ENCODE data around the gene SHFL.

The SHFL gene

DNA sequence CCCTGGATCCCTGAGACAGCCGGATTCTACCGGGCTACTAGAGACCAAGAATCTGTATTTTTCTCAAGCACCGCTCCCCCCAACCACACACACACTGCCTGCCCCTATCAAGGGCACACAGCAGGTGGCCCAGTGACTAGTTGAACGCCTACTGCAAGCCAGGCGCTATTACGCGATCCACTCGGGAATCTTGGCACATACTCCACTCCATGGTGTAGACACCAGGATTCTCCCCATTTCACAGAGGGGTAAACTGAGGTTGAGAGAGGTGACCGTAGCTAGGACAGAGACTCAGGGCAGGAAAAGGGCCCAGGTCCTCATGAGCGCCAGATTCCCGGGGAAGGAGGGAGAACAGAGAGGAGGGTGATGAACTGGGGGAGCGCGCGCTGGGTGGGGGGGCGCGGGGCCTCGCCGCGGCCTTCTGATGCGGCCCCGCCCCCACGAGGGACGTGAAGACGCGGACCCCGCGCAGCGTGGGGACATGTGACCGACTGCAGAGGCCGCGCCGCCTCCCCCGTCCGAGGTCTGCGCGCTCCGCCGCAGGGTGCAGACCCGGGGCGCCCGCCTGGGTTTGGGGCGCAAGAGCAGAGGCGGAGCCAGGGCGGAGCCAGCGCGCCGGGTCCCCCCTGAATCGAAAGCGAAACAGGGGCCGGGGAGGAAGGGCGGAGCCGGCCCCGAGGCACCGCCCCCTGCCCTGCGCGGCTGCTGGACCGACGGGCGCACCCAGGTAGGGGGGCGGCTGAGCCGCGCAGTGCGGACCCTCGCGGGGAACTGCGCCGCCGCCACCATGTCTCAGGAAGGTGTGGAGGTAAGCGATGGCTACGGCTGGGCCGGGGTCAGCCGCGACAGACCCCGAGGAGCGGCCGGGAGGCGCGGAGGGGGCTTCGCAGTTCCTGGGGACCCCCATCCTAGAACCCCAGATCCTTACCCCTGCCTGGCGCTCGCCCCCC, at the start of gene SHFL:
SHFL (plus strand) TSS at position 677 of the 950 bp plus-strand sequence; CDS start at position 788, 111 bp downstream.
- H3K27me3 ChIP-seq (ENCODE audit: insufficient read depth, low read length): no peaks in the 10 kb centered on the region
- peaks cover 14% of the 10 kb centered on the region for H3K79me2 ChIP-seq (ENCODE audit: control insufficient read depth, insufficient read depth, low read length, unreplicated experiment)
- peak within 1 kb of the TSS; percentile 99 for H3K4me3 ChIP-seq (ENCODE audit: low read depth, low read length)
- H2AFZ ChIP-seq (ENCODE audit: low read length, unreplicated experiment): peak within 1 kb of the TSS; percentile 68
- no peaks in the 10 kb centered on the region for H3K4me1 ChIP-seq (ENCODE audit: control insufficient read depth, insufficient read depth, low read length, unreplicated experiment)
- peaks cover 17% of the 10 kb centered on the region; the same call in 1 of the 2 replicates for H3K36me3 ChIP-seq (ENCODE audit: insufficient read depth, low read length)
- H3K27ac ChIP-seq (ENCODE audit: low read depth, low read length): peak within 1 kb of the TSS; percentile 63

DNA sequence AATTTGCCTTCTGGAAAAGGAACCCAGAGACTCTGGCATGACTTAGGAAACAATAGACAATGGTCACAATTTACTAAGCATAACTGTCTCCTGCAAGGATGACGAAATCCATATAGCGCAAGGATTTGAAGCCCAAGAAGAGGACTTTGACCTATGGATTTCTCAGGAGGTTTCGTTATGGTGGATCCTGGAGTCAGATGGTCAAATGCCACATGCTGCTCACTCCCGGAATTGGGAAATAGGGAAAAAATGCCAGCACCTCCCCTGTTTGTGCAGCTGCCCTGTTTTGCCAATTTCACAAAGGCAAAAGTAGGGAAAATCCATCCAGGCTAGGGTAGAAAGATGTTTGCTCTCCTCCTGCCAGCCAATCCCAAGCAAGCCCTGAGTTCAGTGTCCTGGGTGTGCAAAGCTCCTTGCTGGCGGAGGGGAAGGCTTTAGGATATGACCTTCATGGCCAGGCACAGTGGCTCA, 49.5 kb upstream of the SHFL start:
- H3K79me2 ChIP-seq (ENCODE audit: control insufficient read depth, insufficient read depth, low read length, unreplicated experiment): no peaks in the 10 kb centered on the region
- H3K27ac ChIP-seq (ENCODE audit: low read depth, low read length): no peak overlapping the region
- no peaks in the 10 kb centered on the region for H3K4me1 ChIP-seq (ENCODE audit: control insufficient read depth, insufficient read depth, low read length, unreplicated experiment)
- H3K36me3 ChIP-seq (ENCODE audit: insufficient read depth, low read length): no peaks in the 10 kb centered on the region
- no peak overlapping the region for H2AFZ ChIP-seq (ENCODE audit: low read length, unreplicated experiment)
- H3K4me3 ChIP-seq (ENCODE audit: low read depth, low read length): no peak overlapping the region
- peaks cover 51% of the 10 kb centered on the region for H3K27me3 ChIP-seq (ENCODE audit: insufficient read depth, low read length)

DNA sequence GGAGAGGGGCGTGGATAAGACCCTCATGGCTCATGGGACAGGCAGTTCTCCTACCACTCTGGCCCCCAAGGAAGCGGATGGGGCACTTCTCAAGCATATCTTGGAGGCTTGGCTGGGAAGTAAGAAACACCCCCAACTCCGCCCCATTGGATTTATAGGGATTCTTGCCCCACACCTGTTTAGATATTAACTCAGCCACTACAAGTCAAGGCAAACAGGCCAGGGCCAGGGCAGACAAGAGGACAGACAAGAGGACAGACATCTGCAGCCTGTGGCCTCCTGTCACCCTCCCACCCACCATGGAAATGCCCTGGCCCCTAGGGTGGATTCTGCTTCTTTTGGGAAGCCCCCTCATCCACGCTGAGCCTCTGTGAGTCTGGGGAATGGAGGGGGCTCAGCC, 48.8 kb upstream of the SHFL start:
- Histone ChIP-seq H3K79me2 (ENCODE audit: control insufficient read depth, insufficient read depth, low read length, unreplicated experiment) (no peaks in the 10 kb centered on the region), H3K4me1 (ENCODE audit: control insufficient read depth, insufficient read depth, low read length, unreplicated experiment) (no peaks in the 10 kb centered on the region), H3K27ac (ENCODE audit: low read depth, low read length) (no peak overlapping the region), H2AFZ (ENCODE audit: low read length, unreplicated experiment) (no peak overlapping the region), H3K36me3 (ENCODE audit: insufficient read depth, low read length) (no peaks in the 10 kb centered on the region), H3K27me3 (ENCODE audit: insufficient read depth, low read length) (peaks cover 46% of the 10 kb centered on the region), H3K4me3 (ENCODE audit: low read depth, low read length) (no peak overlapping the region)

DNA sequence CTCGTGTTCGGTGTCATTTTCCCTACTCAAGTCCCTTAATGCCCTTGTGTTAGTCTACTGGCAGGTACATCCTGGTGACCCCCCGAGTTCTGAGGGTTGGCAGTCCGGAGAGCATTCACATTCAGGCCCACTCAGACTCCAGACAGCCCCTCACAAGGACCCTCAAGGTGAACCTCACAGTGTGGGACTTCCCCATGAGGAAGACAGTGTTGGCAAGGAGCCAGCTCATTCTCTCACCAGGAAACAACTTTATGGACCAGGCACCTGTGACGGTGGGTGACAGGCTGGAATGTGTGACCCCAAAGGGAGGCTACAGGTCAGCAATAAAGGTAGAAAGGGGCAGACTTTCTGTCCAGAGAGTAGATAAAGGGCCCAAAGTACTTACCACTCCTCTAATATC, 48.3 kb upstream of the SHFL start:
- Histone ChIP-seq H3K4me1 (ENCODE audit: control insufficient read depth, insufficient read depth, low read length, unreplicated experiment) (no peaks in the 10 kb centered on the region), H3K27ac (ENCODE audit: low read depth, low read length) (no peak overlapping the region), H3K36me3 (ENCODE audit: insufficient read depth, low read length) (no peaks in the 10 kb centered on the region), H3K27me3 (ENCODE audit: insufficient read depth, low read length) (peaks cover 42% of the 10 kb centered on the region), H2AFZ (ENCODE audit: low read length, unreplicated experiment) (no peak overlapping the region), H3K4me3 (ENCODE audit: low read depth, low read length) (no peak overlapping the region), H3K79me2 (ENCODE audit: control insufficient read depth, insufficient read depth, low read length, unreplicated experiment) (no peaks in the 10 kb centered on the region)

DNA sequence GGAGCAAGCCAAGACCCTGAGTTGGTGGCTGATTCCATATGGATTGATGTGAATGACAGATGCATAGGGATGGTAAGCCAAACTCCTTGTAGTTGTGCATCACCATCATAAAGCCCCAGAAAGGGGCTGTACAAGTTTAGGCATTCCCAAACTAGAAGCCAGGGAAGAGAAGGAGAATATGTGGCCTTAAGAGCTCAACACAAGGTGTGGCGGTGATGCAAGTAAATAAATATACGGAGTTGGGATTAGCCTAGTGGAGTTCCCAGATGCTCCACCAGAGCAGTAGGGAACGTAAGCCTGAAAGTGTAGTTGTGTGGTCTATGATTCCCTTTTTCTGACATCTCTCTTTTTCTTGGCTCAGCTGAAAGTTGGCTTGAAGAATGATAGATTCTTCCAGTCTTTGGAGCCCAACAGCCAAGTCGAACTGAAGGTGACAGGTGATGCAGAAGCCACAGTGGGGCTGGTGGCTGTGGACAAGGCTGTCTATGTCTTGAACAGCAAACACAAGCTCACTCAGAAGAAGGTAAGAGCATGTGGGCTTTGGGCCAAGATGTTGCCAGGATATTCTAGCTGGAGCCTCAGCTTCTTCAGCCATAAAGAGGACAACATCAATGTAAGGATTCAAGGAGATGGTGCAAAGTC, 42.7 kb upstream of the SHFL start:
- Histone ChIP-seq H3K36me3 (ENCODE audit: insufficient read depth, low read length) (no peaks in the 10 kb centered on the region), H3K27ac (ENCODE audit: low read depth, low read length) (no peak overlapping the region), H3K79me2 (ENCODE audit: control insufficient read depth, insufficient read depth, low read length, unreplicated experiment) (no peaks in the 10 kb centered on the region), H2AFZ (ENCODE audit: low read length, unreplicated experiment) (no peak overlapping the region), H3K4me1 (ENCODE audit: control insufficient read depth, insufficient read depth, low read length, unreplicated experiment) (no peaks in the 10 kb centered on the region), H3K27me3 (ENCODE audit: insufficient read depth, low read length) (0 out of 2 replicates have a peak, but pooled peaks cover 6% of the 10 kb centered on the region), H3K4me3 (ENCODE audit: low read depth, low read length) (no peak overlapping the region)

DNA sequence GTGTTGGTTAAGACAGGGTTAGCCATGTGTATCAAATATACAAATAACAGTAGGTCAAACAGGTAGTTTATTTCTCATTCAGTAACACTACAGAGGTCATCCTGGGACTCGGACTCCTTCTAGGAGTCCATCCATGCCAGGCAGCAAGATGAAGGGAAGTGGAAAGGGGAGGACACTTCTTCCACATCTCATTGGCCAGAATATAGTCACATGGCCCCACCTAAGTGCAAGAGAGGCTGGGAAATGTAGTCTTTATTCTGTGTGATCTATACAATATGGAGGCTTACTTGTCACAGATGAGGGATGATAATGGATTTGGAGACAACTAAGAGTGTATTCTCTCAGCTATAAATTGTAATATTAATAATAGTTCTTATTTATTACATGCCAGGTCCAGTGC, 41.7 kb upstream of the SHFL start:
- Histone ChIP-seq H2AFZ (ENCODE audit: low read length, unreplicated experiment) (no peak overlapping the region), H3K36me3 (ENCODE audit: insufficient read depth, low read length) (no peaks in the 10 kb centered on the region), H3K4me3 (ENCODE audit: low read depth, low read length) (no peak overlapping the region), H3K4me1 (ENCODE audit: control insufficient read depth, insufficient read depth, low read length, unreplicated experiment) (no peaks in the 10 kb centered on the region), H3K79me2 (ENCODE audit: control insufficient read depth, insufficient read depth, low read length, unreplicated experiment) (no peaks in the 10 kb centered on the region), H3K27me3 (ENCODE audit: insufficient read depth, low read length) (no peaks in the 10 kb centered on the region), H3K27ac (ENCODE audit: low read depth, low read length) (no peak overlapping the region)

DNA sequence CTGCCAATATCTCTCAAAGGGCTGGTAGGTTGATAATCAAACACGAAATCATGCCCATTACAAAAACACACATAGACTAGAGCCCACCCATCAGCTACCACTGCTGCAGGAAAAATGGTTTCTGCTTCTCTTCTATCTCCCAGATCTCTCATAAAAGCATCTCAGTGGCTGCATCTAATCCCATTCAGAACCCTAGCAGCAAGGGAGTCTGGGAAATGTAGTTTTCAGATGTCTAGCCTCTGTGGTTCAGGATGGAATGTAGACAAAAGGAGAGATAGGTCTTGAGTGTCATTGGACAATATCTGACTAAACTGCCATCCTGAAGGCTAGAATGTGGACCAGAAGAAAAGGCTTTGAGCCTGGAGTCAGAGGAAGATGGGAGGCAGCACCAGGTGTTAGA, 40.7 kb upstream of the SHFL start:
- Histone ChIP-seq H3K4me1 (ENCODE audit: control insufficient read depth, insufficient read depth, low read length, unreplicated experiment) (no peaks in the 10 kb centered on the region), H3K27me3 (ENCODE audit: insufficient read depth, low read length) (no peaks in the 10 kb centered on the region), H3K79me2 (ENCODE audit: control insufficient read depth, insufficient read depth, low read length, unreplicated experiment) (no peaks in the 10 kb centered on the region), H3K36me3 (ENCODE audit: insufficient read depth, low read length) (no peaks in the 10 kb centered on the region), H3K4me3 (ENCODE audit: low read depth, low read length) (no peak overlapping the region), H3K27ac (ENCODE audit: low read depth, low read length) (no peak overlapping the region), H2AFZ (ENCODE audit: low read length, unreplicated experiment) (no peak overlapping the region)

DNA sequence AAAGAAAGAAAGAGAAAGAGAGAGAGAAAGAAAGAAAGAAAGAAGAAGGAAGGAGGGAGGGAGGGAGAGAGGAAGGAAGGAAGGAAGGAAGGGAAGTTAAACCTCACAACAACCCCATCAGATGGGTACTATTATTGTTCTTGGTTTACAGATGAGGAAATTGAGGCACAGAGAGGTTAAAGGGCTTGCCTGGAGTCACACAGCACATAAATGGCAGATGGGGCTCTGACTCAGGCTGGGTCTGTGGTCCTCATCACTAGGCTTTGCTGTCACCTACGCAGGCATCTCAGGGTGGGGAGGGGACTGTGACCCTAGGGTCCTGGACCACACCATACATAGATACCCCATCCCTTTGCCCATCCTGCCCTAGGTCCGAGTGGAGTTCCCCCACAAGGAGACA, 36.5 kb upstream of the SHFL start:
- Histone ChIP-seq H3K27ac (ENCODE audit: low read depth, low read length) (no peak overlapping the region), H3K4me1 (ENCODE audit: control insufficient read depth, insufficient read depth, low read length, unreplicated experiment) (no peaks in the 10 kb centered on the region), H3K79me2 (ENCODE audit: control insufficient read depth, insufficient read depth, low read length, unreplicated experiment) (no peaks in the 10 kb centered on the region), H3K36me3 (ENCODE audit: insufficient read depth, low read length) (no peaks in the 10 kb centered on the region), H3K4me3 (ENCODE audit: low read depth, low read length) (no peak overlapping the region), H3K27me3 (ENCODE audit: insufficient read depth, low read length) (no peaks in the 10 kb centered on the region), H2AFZ (ENCODE audit: low read length, unreplicated experiment) (no peak overlapping the region)

DNA sequence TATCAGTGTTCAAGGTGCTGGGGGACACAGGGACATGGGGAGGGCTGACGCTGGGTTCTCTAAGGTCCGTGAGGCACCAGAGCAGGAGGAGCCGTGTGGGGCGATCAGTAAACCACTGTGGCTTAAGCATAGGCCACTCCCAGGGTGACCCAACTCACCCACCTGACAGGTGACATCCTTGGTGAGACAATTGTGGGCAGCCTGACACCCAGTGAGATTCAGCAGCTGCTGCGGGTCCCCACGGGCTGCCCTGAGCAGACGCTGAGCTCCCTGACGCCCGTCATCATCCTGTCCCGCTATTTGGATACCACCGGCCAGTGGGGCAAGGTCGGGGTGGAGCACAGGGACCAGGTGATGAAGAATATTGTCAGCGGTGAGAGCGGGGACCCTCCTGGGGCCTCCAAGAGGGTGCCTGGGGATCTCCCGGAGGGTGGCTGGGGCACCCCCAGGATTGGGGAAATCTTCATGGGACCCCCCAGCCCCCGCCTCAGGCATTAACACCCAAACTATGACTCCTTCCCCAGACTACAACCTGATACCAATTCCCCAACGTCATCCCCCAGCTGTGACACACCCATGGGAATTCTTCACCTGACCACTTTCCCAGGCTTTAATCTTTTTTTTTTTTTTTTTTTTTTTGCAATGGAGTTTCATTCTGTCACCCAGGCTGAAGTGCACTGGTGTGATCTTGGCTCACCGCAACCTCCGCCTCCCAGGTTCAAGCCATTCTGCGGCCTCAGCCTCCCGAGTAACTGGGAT, 33.3 kb upstream of the SHFL start:
- H2AFZ ChIP-seq (ENCODE audit: low read length, unreplicated experiment): no peak overlapping the region
- H3K27ac ChIP-seq (ENCODE audit: low read depth, low read length): no peak overlapping the region
- 0 out of 2 replicates have a peak, but pooled peaks cover 2% of the 10 kb centered on the region for H3K27me3 ChIP-seq (ENCODE audit: insufficient read depth, low read length)

DNA sequence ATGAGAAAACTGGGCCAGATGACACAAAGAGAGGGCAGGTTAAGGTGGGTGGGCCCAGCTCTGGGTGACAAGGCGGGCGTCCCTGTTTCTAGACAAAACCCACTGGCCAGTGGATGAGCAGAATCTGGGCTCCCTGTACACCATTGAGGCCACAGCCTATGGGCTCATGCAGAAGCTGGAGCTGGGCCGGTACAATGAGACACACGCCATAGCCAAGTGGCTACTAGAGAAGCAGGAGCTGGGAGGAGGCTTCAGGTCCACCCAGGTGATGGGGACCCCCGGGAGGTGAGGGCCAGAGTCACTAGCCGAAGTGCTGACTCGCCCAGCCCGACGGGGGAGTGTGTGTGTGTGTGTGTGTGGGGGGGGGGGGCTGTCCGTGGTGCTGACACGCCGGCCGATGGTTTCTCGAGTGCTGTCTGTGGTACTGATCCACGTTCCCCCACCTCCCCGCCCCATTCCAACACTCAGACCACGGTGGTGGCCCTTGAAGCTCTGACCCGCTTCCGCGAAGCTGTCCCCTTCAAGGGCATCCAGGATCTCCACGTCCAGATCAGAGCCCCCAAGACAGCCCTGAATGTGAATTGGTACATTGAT, 24.3 kb upstream of the SHFL start:
- Histone ChIP-seq H3K4me3 (ENCODE audit: low read depth, low read length) (no peak overlapping the region), H3K79me2 (ENCODE audit: control insufficient read depth, insufficient read depth, low read length, unreplicated experiment) (no peaks in the 10 kb centered on the region), H3K27me3 (ENCODE audit: insufficient read depth, low read length) (peaks cover 12% of the 10 kb centered on the region; the same call in 1 of the 2 replicates), H3K36me3 (ENCODE audit: insufficient read depth, low read length) (no peaks in the 10 kb centered on the region), H3K27ac (ENCODE audit: low read depth, low read length) (no peak overlapping the region), H2AFZ (ENCODE audit: low read length, unreplicated experiment) (no peak overlapping the region), H3K4me1 (ENCODE audit: control insufficient read depth, insufficient read depth, low read length, unreplicated experiment) (no peaks in the 10 kb centered on the region)

More for the DNA sequence above, 33.3 kb upstream of the SHFL start:
- H3K36me3 ChIP-seq (ENCODE audit: insufficient read depth, low read length): no peaks in the 10 kb centered on the region
- H3K79me2 ChIP-seq (ENCODE audit: control insufficient read depth, insufficient read depth, low read length, unreplicated experiment): no peaks in the 10 kb centered on the region
- no peaks in the 10 kb centered on the region for H3K4me1 ChIP-seq (ENCODE audit: control insufficient read depth, insufficient read depth, low read length, unreplicated experiment)
- H3K4me3 ChIP-seq (ENCODE audit: low read depth, low read length): no peak overlapping the region
